Fibroblast of skin of back (primary cell): ENCODE measurements around the gene ASGR1. TPM values are rescaled to one million over a fixed set of nuclear protein-coding genes. Genes with fewer than 3 reads are reported as not detected.

ENCODE experiments used
- DNase-seq: peaks from one replicate; pipeline ENCODE4 v3.0.0-alpha.2; 2013
- polyA plus RNA-seq, 2 experiments: library from polyadenylated mRNA; unstranded; fragments of 120-200 nt; gene quantifications; one replicate each; pipeline ENCODE4 v1.2.1, GENCODE V29; 2013; ENCODE audit not compliant: insufficient read length in 2 of 2

ASGR1 gene
- polyA plus RNA-seq (2013, experiment 1 of 2; ENCODE audit: insufficient read length) = 1.4 TPM
- 0.63 TPM for polyA plus RNA-seq (2013, experiment 2 of 2; ENCODE audit: insufficient read length)

DNA sequence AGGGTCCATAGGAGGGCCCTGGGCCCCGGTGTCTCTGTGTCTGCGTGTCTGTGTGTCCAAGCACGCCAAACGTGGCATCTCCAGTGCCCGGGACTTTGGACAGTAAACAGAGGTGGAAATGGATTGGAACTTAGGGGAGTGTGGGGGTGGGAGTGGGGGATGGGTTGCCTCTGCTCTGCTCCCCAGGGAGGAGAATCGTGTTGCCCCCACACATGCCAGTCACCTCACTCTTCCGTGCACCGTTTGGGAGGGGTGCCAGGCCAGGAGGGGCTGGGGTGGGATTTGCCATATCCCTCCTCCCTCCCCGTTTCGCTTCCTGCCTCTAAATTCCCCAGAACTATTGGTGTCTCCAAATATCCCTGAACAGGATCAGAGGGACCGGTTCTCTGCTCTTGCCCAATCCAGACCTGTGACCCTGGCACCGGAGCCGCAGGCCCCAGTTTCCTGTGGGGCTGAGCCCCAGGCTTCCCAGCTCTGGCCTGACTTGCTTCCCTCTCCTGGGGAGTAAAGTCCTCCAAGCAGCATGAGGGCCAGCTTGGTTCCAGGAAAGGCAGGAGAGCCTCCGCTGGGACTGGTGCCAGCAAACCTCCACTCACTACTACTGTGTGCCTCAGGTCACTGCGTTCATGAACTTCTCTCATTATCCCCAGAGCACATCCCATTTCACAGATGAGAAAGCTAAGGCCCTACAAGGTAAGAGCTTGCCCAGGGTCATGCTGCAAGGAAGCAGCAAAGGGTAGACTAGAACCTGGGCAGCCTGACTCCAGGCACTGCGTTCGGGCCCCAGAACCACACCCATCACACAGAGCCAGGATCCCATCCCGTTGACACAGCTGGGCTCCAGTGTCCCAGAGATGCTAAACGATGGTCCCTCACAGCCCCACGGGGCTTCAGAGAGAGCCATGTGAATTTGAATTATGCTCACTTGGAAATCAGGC, at the start of gene ASGR1:
TSS of gene ASGR1 (minus strand) at position 54 of the 938 bp plus-strand sequence. CDS start 807 bp downstream, outside the sequence.
- no peak for DNase-seq

- DNase-seq = no peak
These were observed 49.8 kb upstream of the ASGR1 start for GRCh38 chr17:7228920-7229319.

DNA sequence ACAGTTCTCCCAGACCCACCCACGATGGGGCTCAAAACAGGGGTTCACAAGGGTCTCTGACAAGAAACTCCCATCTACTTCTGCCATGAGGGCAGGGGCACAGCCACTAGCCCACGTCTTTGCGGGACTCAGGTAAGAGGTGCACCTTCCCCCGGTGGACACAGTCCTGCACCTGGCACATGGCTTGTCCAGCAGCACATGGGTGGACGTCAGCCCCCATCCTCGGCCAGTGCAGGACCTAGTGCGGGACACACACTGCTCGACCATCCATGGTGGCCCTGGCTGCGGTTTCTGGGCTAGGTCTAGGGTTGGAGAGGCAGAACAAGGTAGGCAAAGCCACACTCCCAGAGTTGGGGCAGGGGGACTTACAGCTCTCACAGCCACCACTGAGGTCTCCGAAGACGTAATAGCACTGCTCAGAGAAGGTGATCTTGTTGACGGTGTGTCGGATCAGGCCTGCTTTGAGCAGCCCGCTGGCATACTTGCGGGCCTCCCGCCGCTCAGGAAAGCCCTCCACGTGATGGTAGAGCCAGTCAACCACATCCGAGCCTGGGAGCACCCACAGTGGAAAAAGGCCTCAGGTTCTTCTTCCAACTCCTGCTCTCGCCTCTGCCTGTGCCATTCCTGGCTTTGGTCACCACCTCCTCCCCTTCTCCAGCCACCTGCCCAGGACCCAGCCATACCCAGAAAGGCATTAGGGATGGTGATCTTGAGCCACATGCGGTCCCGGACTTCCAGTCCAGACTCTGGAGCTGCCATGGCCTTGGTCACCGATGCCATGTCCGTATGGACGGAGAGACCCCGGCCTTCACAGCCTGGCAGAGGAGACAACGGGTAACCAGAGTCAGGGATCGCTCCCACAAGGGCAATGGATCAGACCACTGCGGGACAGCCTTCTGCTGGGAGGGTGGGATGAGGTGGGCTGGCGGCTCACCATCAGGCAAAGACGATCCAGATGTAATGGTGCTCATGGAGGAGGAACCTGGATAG, 47.8 kb upstream of the ASGR1 start:
- DNase-seq = no peak

DNA sequence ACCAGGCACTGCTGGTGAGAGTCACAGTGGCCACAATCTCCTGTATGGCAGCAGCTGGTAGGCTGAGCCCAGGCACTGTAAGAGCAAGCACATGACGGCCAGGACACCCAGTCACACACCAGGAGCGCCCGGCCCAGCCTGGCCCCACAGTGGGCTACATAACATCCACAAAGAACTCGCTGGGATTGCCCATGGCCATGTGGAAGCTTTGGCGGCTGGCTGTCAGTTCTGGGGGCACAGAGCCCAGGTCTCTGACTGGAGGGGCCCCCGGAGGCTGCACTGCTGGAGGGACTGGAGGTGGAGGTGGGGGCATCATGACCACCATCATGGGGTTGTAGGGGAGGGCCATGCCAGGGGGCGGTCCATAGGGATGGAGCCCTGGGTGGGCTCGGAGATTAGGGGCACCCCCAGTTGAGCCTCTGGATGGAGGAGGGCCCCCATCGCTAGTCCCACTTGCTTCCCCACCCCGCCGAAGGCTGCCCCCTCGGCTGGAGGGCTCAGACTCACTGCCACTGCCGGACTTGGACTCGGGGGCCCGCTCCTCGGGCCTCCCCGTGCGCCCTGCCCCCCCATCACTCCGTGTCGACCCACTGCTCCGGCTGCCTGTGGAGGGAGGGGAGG, 46.7 kb upstream of the ASGR1 start:
- no peak for DNase-seq

DNA sequence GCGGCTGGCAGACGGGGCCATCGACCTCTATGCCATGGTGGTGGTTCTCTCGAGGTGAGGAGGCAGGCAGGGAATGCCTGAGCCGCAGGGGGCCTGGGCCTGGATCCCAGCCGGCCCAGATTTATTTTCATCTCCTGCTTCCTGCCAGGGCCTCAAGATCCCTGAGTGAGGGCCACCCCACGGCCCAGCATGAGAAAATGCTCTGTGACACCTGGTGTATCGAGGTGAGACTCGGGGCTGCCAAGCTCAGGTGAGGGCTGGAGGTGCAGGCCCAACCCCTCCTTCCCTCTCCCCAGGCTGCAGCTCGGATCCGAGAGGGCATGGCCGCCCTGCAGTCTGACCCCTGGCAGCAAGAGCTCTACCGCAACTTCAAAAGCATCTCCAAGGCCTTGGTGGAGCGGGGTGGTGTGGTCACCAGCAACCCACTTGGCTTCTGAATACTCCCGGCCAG, 45.5 kb upstream of the ASGR1 start:
- no peak for DNase-seq

DNA sequence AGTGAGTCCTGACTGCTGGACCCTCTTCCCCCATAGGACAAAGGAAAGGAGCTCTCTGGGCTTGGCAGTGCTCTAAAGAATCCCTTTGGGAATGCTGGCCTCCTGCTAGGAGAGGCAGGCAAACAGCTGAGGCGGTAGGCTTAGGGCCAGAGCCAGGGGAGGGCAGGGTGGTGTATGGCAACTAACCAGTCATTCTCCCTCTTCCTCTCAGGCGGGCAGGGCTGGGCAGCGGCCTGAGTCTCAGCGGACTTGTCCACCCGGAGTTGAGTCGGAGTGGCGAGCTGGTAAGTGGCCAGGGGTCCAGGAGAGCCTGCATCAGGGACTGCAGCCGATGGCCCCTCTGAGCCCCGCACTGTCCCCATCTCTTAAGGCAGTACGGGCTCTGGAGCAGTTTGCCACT, 44.9 kb upstream of the ASGR1 start:
- DNase-seq = no peak

GRCh38 chr17:7223375-7223774, 44.2 kb upstream of the ASGR1 start:
- DNase-seq = no peak

- no peak for DNase-seq
These were observed 43.8 kb upstream of the ASGR1 start for GRCh38 chr17:7222972-7223292.

GRCh38 chr17:7222093-7222971, 43.2 kb upstream of the ASGR1 start:
- DNase-seq = no peak

- DNase-seq = no peak
These were observed 42.3 kb upstream of the ASGR1 start for GRCh38 chr17:7221278-7222092.

GRCh38 chr17:7220593-7221277, 41.6 kb upstream of the ASGR1 start:
- DNase-seq = peak; percentile 58

GRCh38 chr17:7219812-7220592, 40.8 kb upstream of the ASGR1 start, which contains the start of the genes ACADVL and DLG4:
Gene ACADVL, plus strand, starts transcription at chr17:7219938. Its CDS starts 47 bp downstream, at chr17:7219985.
Gene DLG4, minus strand, starts transcription at chr17:7219836.
- peak; percentile 87 for DNase-seq

DNA sequence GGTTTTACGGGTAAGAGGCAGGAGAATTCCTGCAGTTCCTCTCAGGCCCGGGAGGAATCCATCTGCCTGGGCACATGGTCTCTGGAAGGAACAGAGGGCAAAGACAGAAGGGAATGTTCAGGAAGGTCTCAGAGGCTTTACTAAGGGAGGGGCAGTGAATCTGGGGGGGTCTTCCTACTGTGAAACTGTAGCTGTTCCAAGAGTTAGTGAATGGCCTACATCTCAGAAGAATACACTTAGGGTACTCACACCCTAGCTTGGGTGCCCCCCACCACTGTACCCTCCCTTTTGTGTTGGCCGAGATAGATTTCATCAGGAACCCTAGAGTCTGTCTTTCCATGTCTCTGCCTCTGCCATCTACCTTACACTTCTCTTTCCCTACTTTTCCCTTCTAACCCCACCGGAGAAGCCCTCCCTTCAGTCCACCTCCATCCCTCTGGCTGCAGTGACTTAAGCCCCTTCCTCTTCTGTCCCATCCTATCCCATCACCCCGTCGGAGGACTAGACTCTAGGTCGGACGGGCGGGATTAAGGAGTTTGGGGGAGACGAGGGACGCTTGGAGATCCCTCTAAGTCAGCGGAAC, 40.1 kb upstream of the ASGR1 start:
- DNase-seq = no peak

DNA sequence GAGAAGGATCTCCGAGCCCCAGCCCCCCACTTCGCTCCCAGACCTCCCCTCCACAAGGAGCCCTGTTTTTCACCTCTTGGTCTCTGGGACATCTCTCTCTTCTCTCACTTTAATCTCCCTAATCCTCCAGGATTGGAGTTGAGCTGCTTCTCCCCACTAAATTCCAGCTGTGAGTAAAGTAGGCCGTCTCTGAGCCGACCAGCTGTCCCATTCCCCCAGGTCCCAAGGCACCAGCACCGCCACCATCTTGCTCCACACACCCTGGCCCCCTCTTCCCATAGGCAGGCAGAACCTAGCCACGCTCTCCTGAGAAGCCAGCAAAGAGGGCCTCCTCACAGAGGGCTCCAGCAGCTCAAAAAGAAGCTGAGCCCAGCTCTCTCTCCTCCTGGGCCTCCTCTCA, 39.6 kb upstream of the ASGR1 start:
- no peak for DNase-seq

DNA sequence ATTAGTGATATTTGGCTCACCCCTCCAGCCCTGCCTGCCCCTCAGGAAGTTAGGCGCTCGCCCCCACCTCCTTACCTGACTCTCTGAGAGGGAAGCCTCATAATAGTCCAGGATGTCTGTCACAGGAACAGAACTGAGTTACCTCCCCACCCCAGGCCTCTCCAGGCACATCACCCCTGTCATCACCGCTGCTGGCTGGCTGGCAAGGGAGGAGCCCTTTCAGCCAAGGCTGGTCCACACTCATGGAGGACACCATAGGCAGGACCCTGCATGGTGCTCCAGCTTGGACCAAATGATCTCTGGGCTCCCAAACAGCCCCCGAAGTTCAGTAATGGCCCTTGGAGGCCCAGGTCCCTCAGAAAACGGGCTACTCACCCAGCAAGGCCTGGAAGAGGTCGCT, 39.0 kb upstream of the ASGR1 start:
- DNase-seq = no peak

GRCh38 chr17:7217113-7217987, 38.2 kb upstream of the ASGR1 start:
- peak; percentile 78 for DNase-seq
